HT1080 (cell line): ENCODE data around the gene EXOSC10. TPM values are rescaled to one million over a fixed set of nuclear protein-coding genes. Genes with fewer than 3 reads are reported as not detected.

Experiments
- total RNA-seq: library from RNA; depleted of rRNA; stranded (reverse); fragments of >200 nt; shearing (Covaris generic); gene quantifications from 2 replicates; pipeline ENCODE4 v1.2.3, GENCODE V29; 2014; rRNA removed

Gene EXOSC10
- total RNA-seq, 1 experiment from 2014 or later = 84.8 TPM

Other genes with a start within 250 kb of the EXOSC10 start
- 70.1 and 84.6 TPM in 2 replicates for gene TARDBP, start 87.2 kb downstream of the EXOSC10 start, total RNA-seq
- gene MASP2, start 52.6 kb downstream of the EXOSC10 start, total RNA-seq = not detected in 2 replicates
- 75.6 and 155 TPM in 2 replicates for gene SRM, start 39.9 kb downstream of the EXOSC10 start, total RNA-seq
- gene ANGPTL7, start 89.5 kb upstream of the EXOSC10 start, total RNA-seq = not detected in 2 replicates
- 33.6 and 45.2 TPM in 2 replicates for gene MTOR, start 162.7 kb upstream of the EXOSC10 start, total RNA-seq
- 19.0 and 21.2 TPM in 2 replicates for gene UBIAD1, start 173.3 kb upstream of the EXOSC10 start, total RNA-seq